ENCODE data around the gene PLCB3. TPM values are rescaled to one million over a fixed set of nuclear protein-coding genes. Genes with fewer than 3 reads are reported as not detected.

Gene PLCB3
- total and polyA plus RNA-seq, 2 donors (not counting 3 experiments of a cell fraction or from before 2014, with no cell fraction given): 32.3 to 61.1 TPM

DNA sequence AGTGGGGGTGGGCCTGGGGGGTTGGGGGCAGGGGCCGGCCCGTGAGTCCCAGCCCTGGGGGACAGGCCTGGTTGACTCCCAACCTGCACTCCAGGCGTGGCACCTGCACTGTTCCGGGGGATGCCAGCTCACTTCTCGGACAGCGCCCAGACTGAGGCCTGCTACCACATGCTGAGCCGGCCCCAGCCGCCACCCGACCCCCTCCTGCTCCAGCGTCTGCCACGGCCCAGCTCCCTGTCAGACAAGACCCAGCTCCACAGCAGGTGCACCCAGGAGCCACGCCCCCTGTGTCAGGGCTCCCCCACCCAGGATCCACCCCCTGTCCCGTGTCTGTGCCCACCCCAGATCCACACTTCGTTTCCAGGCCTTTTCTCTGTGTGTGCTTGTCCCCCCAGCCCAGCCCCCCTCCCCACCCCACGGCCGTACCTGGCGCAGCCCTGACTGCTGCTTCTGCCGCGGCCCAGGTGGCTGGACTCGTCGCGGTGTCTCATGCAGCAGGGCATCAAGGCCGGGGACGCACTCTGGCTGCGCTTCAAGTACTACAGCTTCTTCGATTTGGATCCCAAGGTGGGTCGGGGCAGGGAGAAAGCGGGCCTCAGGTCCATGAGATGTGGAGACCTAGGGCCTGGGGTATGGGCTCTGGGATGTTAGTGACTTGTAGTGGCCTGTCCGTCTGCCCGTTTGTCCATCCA, 40.0 kb upstream of the PLCB3 start:
- ChIA-PET CTCF (interaction anchor here (11.5 kb wide), 1 partner anchor 92 kb away, joined by 413 read pairs; the partner anchor contains the start of genes CATSPERZ and ESRRA), POLR2A (no interaction called here)
- FAIRE-seq (no peak), DNase-seq (ENCODE audit: low read depth, low spot score) (no peak)
- Histone ChIP-seq H3K9me1 (replicated peaks; ENCODE audit: control insufficient read depth, extremely low read depth, insufficient read depth, low read length) (no peaks in the 10 kb centered on the region), H3K27me3 (ENCODE audit: control insufficient read depth in 2 of 2, insufficient read depth in 2 of 2, low read length in 2 of 2) (no peaks in the 10 kb centered on the region), H2AFZ (ENCODE audit: low read depth, low read length) (no peak overlapping the region), H3K4me3 (replicated peaks in 1 of 3; ENCODE audit: insufficient read depth in 1 of 3, low read depth in 1 of 3, low read length in 3 of 3) (no peak overlapping the region), H3K9ac (replicated peaks; ENCODE audit: extremely low read depth, insufficient read depth, low read length) (no peak overlapping the region), H3K79me2 (ENCODE audit: control insufficient read depth, insufficient read depth, low read length) (peaks cover 12% of the 10 kb centered on the region), H3K4me2 (ENCODE audit: insufficient read depth, low read length) (no peak overlapping the region), H3K9me3 (replicated peaks; ENCODE audit: control insufficient read depth, insufficient read depth, low read length) (no peaks in the 10 kb centered on the region), H4K20me1 (replicated peaks; ENCODE audit: control insufficient read depth, extremely low read depth, insufficient read depth, low read length) (no peaks in the 10 kb centered on the region), H3K36me3 (ENCODE audit: control insufficient read depth in 2 of 2, extremely low read depth in 1 of 2, insufficient read depth in 2 of 2, low read length in 2 of 2) (peaks cover 0 to 4% of the 10 kb centered on the region in 2 experiments), H3K27ac (ENCODE audit: insufficient read depth, low read depth, low read length) (no peak overlapping the region), H3K4me1 (ENCODE audit: control insufficient read depth, extremely low read depth, insufficient read depth, low read length) (peaks cover 26% of the 10 kb centered on the region)
- TF ChIP-seq MAX (IDR thresholded peaks at IDR 0.05; ENCODE audit: insufficient read depth, insufficient read length) (no peak), EZH2 (IDR thresholded peaks at IDR 0.05; ENCODE audit: borderline replicate concordance, low read depth, low read length, severe bottlenecking) (no peak), MYC (IDR thresholded peaks at IDR 0.05; ENCODE audit: low read depth, low read length) (no peak), POLR2AphosphoS5 (IDR thresholded peaks at IDR 0.05; ENCODE audit: insufficient read depth, low read depth, low read length) (no peak), JUN (IDR thresholded peaks at IDR 0.05; ENCODE audit: borderline replicate concordance, insufficient read depth, insufficient read length, low read depth) (no peak), FOS (IDR thresholded peaks at IDR 0.05; ENCODE audit: borderline replicate concordance, insufficient read depth, low read length) (no peak), POLR2A (IDR thresholded peaks at IDR 0.05; ENCODE audit: low read depth, low read length) (no peak)
- TF ChIP-seq, protein P1, sequence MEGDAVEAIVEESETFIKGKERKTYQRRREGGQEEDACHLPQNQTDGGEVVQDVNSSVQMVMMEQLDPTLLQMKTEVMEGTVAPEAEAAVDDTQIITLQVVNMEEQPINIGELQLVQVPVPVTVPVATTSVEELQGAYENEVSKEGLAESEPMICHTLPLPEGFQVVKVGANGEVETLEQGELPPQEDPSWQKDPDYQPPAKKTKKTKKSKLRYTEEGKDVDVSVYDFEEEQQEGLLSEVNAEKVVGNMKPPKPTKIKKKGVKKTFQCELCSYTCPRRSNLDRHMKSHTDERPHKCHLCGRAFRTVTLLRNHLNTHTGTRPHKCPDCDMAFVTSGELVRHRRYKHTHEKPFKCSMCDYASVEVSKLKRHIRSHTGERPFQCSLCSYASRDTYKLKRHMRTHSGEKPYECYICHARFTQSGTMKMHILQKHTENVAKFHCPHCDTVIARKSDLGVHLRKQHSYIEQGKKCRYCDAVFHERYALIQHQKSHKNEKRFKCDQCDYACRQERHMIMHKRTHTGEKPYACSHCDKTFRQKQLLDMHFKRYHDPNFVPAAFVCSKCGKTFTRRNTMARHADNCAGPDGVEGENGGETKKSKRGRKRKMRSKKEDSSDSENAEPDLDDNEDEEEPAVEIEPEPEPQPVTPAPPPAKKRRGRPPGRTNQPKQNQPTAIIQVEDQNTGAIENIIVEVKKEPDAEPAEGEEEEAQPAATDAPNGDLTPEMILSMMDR (IDR thresholded peaks at IDR 0.05; ENCODE audit: extremely low read depth in 1 of 2, insufficient read depth in 1 of 2, low read depth in 1 of 2, low read length in 2 of 2): no peak
- no TSS peak for BruUV-seq (replicated peaks)
- dilution Hi-C loops (cut with MboI; ENCODE audit: extremely low pct_ligation_motif_present, low sequenced_read_pairs): no loop called here
- intact Hi-C loops (cut with micrococcal nuclease): no loop called here

Measured in endothelial cell of umbilical vein (primary cell).